ENCODE data around the gene IL13.

DNA sequence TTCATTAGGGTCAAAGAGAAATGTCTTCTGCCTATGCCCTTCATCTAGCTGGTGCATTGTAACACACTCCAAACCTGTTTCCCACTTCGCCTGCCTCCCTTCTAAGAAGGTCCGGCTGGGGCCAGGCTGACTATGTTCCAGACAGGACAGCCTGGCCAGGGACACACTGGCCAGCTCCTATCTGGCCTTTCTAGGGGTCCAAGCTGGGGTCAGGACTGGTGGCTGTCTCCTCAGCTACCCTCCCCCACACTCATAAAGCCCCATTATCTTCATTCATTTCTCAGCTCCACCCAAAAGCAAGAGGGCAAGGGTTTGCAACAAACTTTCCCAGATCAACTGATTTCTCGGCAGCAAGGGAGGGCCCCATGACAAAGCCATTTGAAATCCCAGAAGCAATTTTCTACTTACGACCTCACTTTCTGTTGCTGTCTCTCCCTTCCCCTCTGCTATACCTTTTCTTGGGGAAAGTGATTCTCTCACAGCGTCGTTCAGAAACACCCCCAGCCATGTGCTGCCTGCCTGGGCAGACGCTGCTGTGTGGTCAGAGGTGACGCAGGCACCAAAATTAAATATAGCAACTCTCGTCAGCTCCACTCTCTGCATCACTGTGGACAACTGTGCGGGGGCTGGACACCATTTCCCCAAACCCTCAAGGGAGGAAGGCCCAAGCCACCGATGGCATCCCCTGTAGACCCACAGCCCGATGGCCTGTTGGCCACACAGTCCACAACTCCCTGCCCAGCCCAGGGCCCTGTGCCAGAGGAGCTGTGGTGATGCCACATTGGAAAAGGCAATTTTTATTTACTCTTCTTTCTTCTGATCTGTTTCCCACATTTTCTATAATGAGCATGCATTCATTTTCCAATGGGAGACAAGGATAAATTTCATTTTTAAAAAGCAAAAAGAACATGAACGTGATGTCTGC lies 6.1 kb downstream of the IL13 start:
- TF ChIP-seq, protein P1, sequence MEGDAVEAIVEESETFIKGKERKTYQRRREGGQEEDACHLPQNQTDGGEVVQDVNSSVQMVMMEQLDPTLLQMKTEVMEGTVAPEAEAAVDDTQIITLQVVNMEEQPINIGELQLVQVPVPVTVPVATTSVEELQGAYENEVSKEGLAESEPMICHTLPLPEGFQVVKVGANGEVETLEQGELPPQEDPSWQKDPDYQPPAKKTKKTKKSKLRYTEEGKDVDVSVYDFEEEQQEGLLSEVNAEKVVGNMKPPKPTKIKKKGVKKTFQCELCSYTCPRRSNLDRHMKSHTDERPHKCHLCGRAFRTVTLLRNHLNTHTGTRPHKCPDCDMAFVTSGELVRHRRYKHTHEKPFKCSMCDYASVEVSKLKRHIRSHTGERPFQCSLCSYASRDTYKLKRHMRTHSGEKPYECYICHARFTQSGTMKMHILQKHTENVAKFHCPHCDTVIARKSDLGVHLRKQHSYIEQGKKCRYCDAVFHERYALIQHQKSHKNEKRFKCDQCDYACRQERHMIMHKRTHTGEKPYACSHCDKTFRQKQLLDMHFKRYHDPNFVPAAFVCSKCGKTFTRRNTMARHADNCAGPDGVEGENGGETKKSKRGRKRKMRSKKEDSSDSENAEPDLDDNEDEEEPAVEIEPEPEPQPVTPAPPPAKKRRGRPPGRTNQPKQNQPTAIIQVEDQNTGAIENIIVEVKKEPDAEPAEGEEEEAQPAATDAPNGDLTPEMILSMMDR (IDR thresholded peaks at IDR 0.05; ENCODE audit: low read depth, low read length, poor library complexity, severe bottlenecking), result no peak
- TF ChIP-seq EZH2phosphoT487 (IDR thresholded peaks at IDR 0.05; ENCODE audit: borderline replicate concordance, low read length), result no peak
